K562 (cell line): Measurements from ENCODE around the gene GHITM. TPM values are rescaled to one million over a fixed set of nuclear protein-coding genes. Genes with fewer than 3 reads are reported as not detected.

ENCODE experiments used
- ARID1B ChIP-seq: fragments of 450-650 bp; IDR thresholded peaks from 2 replicates; pipeline ENCODE4 v1.6.1; 2016; ENCODE audit warnings: antibody characterized with exemption, mild to moderate bottlenecking, inconsistent platforms
- CBX2 ChIP-seq: fragments of 200-600 bp; sonication (generic); IDR thresholded peaks from one replicate; pipeline ENCODE4 v1.6.1; 2012; ENCODE audit warnings: mild to moderate bottlenecking, low read length, inconsistent platforms; ENCODE audit not compliant: insufficient read depth, poor library complexity, severe bottlenecking
- CEBPB ChIP-seq: fragments of 450-650 bp; IDR thresholded peaks from 2 replicates; pipeline ENCODE4 v1.6.1; 2016; ENCODE audit warnings: missing genetic modification characterization, missing compliant biosample characterization
- CHD1 ChIP-seq: fragments of 200-600 bp; sonication (generic); IDR thresholded peaks from one replicate; pipeline ENCODE4 v1.6.1; 2012; ENCODE audit warnings: mild to moderate bottlenecking, moderate library complexity, low read length, inconsistent platforms
- E2F8 ChIP-seq: fragments of 450-650 bp; IDR thresholded peaks from 2 replicates; pipeline ENCODE4 v1.7.1; 2018; ENCODE audit warnings: mild to moderate bottlenecking, low read depth; ENCODE audit not compliant: partially characterized antibody
- ERF ChIP-seq: fragments of 450-650 bp; formaldehyde crosslinking; IDR thresholded peaks from 2 replicates; pipeline ENCODE4 v1.4.0; 2020; ENCODE audit warnings: mild to moderate bottlenecking, mixed read lengths
- FOXK2 ChIP-seq, 2 experiments: fragments of 450-650 bp; IDR thresholded peaks in 1 of 2; conservative IDR thresholded peaks in 1 of 2; 2 replicates each; pipeline ENCODE4 v1.6.1; 2016; ENCODE audit warnings: low read depth in 2 of 2, mild to moderate bottlenecking in 1 of 2
- MIER1 ChIP-seq: fragments of 450-650 bp; IDR thresholded peaks from 2 replicates; pipeline ENCODE4 v1.6.1; 2016; ENCODE audit warnings: antibody characterized with exemption, mild to moderate bottlenecking, low read depth
- MYBL2 ChIP-seq, 2 experiments: fragments of 450-650 bp in 1 of 2; sonication (generic) in 1 of 2; formaldehyde crosslinking in 1 of 2; IDR thresholded peaks; 2 replicates each; pipeline versions ENCODE4 v1.6.1 to v1.8.1; 2017 to 2022; ENCODE audit warnings: borderline replicate concordance in 1 of 2, inconsistent platforms in 1 of 2, low read depth in 1 of 2, mild to moderate bottlenecking in 1 of 2, missing genetic modification reagents in 1 of 2, moderate library complexity in 1 of 2
- PHB ChIP-seq: fragments of 250-450 bp; sonication (Bioruptor Pico); IDR thresholded peaks from 2 replicates; pipeline ENCODE4 v1.5.0; 2021
- RBM22 ChIP-seq: fragments of 200-400 bp; formaldehyde crosslinking; IDR thresholded peaks from 2 replicates; pipeline ENCODE4 v1.6.1; 2018; ENCODE audit warnings: low read length, low read depth; ENCODE audit not compliant: poor library complexity, severe bottlenecking
- SAFB ChIP-seq: fragments of 200-400 bp; formaldehyde crosslinking; IDR thresholded peaks from 2 replicates; pipeline ENCODE4 v1.6.1; 2017; ENCODE audit warnings: low read depth, low read length, borderline replicate concordance
- STAT5A ChIP-seq: IDR thresholded peaks from 2 replicates; pipeline ENCODE4 v1.6.1; 2012; ENCODE audit warnings: low read length, inconsistent platforms, borderline replicate concordance
- ZNF197 ChIP-seq: fragments of 200-800 bp; sonication (Bioruptor generic); IDR thresholded peaks from 2 replicates; pipeline ENCODE4 v1.6.1; 2016; ENCODE audit warnings: low read depth, missing genetic modification characterization, missing compliant biosample characterization
- ZZZ3 ChIP-seq: fragments of 450-650 bp; IDR thresholded peaks from 2 replicates; pipeline ENCODE4 v1.6.1; 2016; ENCODE audit warnings: antibody characterized with exemption, mild to moderate bottlenecking, moderate library complexity
- polyA plus RNA-seq, 8 experiments: library from polyadenylated mRNA; depleted of rRNA in 4 of 8; stranded (reverse) in 5 of 8; unstranded in 3 of 8; fragments of >200 nt; fragmentation: Nextera tagmentation in 2 of 8; fragmentation: Illumina TruSeq in 1 of 8; extraction: Ambion mirVana in 2 of 8; extraction: Trizol in 1 of 8; gene quantifications; 2 replicates each; pipeline versions ENCODE4 v1.2.1 to v1.2.3, GENCODE V29; 2011 to 2014; ENCODE audit warnings: inconsistent platforms in 1 of 8, missing spikeins in 1 of 8
- total RNA-seq, 7 experiments: library from RNA; depleted of rRNA in 6 of 7; stranded (reverse); fragments of >200 nt in 6 of 7; fragmentation: Illumina TruSeq in 2 of 7; extraction: Trizol in 2 of 7; gene quantifications; 2 replicates each; pipeline versions ENCODE4 v1.2.1 to v1.2.3, GENCODE V29; 2011 to 2021; ENCODE audit warnings: low replicate concordance in 1 of 7
- TF ChIP-seq, protein P1 (sequence below), 3 experiments: fragments of 200-800 bp in 1 of 3; sonication (Bioruptor generic) in 1 of 3; sonication (generic) in 1 of 3; formaldehyde crosslinking in 1 of 3; IDR thresholded peaks; 2 replicates each; pipeline versions ENCODE4 v1.6.1 to v1.8.0; 2016 to 2022; ENCODE audit warnings: mild to moderate bottlenecking in 2 of 3, missing compliant biosample characterization in 2 of 3, missing genetic modification characterization in 2 of 3, missing genetic modification reagents in 1 of 3
- TF ChIP-seq, protein P2 (sequence below): IDR thresholded peaks from 3 replicates; pipeline ENCODE4 v1.6.1; 2011; ENCODE audit warnings: borderline replicate concordance, mild to moderate bottlenecking; ENCODE audit not compliant: insufficient read length, insufficient read depth

GHITM gene
- total and polyA plus RNA-seq, 9 of the 15 experiments (the other 6 are each of a cell fraction or from before 2014, with no cell fraction given), result 322 to 1,258 (median 386) TPM

DNA sequence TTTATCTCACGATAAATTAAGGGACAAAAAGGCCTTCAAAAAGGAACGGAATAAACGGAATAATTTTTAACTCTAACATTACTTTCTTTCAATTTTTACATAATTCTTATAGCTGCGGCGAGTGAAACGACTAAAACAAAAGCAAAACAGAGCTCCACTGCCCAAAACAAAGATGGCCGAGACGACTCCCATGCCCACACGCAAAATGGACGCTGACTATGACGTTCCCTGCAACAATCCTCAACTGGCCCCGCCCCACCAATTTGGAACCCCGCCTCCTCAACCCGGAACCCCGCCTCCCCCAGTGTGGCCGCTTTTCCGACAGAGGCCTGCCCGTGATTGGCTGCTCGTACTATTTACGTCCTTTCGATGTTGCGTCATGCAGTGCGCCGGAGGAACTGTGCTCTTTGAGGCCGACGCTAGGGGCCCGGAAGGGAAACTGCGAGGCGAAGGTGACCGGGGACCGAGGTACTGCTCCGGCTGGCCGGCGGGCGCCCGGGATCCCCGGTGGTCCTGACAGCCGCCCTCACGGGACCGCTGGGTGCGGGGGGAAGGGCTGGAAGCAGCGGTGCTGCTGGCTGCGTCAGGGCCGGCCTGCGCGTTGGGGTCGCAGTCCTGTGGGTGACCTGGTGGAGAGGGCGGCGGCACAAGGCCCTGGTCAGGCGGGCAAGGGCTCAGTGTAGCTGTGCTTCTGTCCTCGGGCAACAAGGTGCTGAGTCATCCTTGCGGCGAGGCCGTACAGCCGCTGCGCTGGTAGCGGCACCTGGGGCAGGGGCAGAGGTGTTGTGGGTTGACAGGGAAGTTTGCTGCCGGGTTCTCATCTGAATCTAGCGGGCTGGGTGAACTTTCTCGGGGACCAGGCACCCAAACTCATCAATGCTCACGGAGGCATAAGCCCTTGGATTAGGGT, at the start of gene GHITM (continued):
- TF ChIP-seq E2F8 (peak; percentile 91), SAFB (no peak), STAT5A (no peak), ARID1B (peak; percentile 51; the same call in 1 of the 2 replicates), MIER1 (no peak), ZZZ3 (no peak), PHB (peak; percentile 80; the same call in 1 of the 2 replicates), ERF (CRISPR knock-in tag) (0 out of 2 replicates have a peak, but pooled peaks have one; percentile 24), CHD1 (peak; percentile 68), CEBPB (tag) (peak; percentile 97), ZNF197 (CRISPR knock-in tag) (peak; percentile 93), RBM22 (peak; percentile 88), MYBL2 (IDR thresholded peaks at IDR 0.05; ENCODE audit: low read depth) (no peak; the same call in 1 of the 2 replicates), MYBL2 (CRISPR knock-in tag; IDR thresholded peaks at IDR 0.05; ENCODE audit: borderline replicate concordance) (no peak), CBX2 (no peak), FOXK2 (conservative IDR thresholded peaks at IDR 0.05 in 1 of 2, IDR thresholded peaks at IDR 0.05 in 1 of 2; ENCODE audit: low read depth in 2 of 2) (peak; percentile 97 to 99)
- TF ChIP-seq, protein P1, sequence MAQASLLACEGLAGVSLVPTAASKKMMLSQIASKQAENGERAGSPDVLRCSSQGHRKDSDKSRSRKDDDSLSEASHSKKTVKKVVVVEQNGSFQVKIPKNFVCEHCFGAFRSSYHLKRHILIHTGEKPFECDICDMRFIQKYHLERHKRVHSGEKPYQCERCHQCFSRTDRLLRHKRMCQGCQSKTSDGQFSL (CRISPR knock-in tag; IDR thresholded peaks at IDR 0.05), result 0 out of 2 replicates have a peak, but pooled peaks have one; percentile 39
- TF ChIP-seq, protein P1 (tag; IDR thresholded peaks at IDR 0.05), result no peak
- TF ChIP-seq, protein P2, sequence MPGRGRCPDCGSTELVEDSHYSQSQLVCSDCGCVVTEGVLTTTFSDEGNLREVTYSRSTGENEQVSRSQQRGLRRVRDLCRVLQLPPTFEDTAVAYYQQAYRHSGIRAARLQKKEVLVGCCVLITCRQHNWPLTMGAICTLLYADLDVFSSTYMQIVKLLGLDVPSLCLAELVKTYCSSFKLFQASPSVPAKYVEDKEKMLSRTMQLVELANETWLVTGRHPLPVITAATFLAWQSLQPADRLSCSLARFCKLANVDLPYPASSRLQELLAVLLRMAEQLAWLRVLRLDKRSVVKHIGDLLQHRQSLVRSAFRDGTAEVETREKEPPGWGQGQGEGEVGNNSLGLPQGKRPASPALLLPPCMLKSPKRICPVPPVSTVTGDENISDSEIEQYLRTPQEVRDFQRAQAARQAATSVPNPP, result no peak
